ENCODE measurements around the gene KIT.

GRCh38 chr4:54620773-54621172, 37.0 kb upstream of the KIT start:
- TF ChIP-seq, protein P1, sequence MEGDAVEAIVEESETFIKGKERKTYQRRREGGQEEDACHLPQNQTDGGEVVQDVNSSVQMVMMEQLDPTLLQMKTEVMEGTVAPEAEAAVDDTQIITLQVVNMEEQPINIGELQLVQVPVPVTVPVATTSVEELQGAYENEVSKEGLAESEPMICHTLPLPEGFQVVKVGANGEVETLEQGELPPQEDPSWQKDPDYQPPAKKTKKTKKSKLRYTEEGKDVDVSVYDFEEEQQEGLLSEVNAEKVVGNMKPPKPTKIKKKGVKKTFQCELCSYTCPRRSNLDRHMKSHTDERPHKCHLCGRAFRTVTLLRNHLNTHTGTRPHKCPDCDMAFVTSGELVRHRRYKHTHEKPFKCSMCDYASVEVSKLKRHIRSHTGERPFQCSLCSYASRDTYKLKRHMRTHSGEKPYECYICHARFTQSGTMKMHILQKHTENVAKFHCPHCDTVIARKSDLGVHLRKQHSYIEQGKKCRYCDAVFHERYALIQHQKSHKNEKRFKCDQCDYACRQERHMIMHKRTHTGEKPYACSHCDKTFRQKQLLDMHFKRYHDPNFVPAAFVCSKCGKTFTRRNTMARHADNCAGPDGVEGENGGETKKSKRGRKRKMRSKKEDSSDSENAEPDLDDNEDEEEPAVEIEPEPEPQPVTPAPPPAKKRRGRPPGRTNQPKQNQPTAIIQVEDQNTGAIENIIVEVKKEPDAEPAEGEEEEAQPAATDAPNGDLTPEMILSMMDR (IDR thresholded peaks at IDR 0.05; ENCODE audit: extremely low read depth in 1 of 2, insufficient read depth in 1 of 2, low read depth in 1 of 2, low read length in 2 of 2) = no peak
- TF ChIP-seq GATA2 (IDR thresholded peaks at IDR 0.05; ENCODE audit: insufficient read depth, insufficient read length, low read depth, low read length) (no peak), EZH2 (IDR thresholded peaks at IDR 0.05; ENCODE audit: borderline replicate concordance, low read depth, low read length, severe bottlenecking) (no peak), POLR2AphosphoS5 (IDR thresholded peaks at IDR 0.05; ENCODE audit: insufficient read depth, low read depth, low read length) (no peak), MYC (IDR thresholded peaks at IDR 0.05; ENCODE audit: low read depth, low read length) (no peak)
- TF ChIP-seq, protein P2, sequence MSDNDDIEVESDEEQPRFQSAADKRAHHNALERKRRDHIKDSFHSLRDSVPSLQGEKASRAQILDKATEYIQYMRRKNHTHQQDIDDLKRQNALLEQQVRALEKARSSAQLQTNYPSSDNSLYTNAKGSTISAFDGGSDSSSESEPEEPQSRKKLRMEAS (IDR thresholded peaks at IDR 0.05; ENCODE audit: insufficient read depth, insufficient read length) = no peak
